DOHH2 (cell line): ENCODE data around the gene MED13L.

Experiments
- EZH2phosphoT487 ChIP-seq: fragments of 200-600 bp; sonication (generic); IDR thresholded peaks from 2 replicates; pipeline ENCODE4 v1.6.1; 2017; ENCODE audit warnings: borderline replicate concordance, mild to moderate bottlenecking, antibody characterized with exemption, low read length, moderate library complexity, mixed read lengths
- TF ChIP-seq, protein P1 (sequence below): fragments of 200-600 bp; sonication (generic); IDR thresholded peaks from one replicate; pipeline ENCODE4 v1.5.1; 2014; ENCODE audit warnings: antibody characterized with exemption, mild to moderate bottlenecking, low read depth, low read length; ENCODE audit not compliant: poor library complexity, severe bottlenecking

DNA sequence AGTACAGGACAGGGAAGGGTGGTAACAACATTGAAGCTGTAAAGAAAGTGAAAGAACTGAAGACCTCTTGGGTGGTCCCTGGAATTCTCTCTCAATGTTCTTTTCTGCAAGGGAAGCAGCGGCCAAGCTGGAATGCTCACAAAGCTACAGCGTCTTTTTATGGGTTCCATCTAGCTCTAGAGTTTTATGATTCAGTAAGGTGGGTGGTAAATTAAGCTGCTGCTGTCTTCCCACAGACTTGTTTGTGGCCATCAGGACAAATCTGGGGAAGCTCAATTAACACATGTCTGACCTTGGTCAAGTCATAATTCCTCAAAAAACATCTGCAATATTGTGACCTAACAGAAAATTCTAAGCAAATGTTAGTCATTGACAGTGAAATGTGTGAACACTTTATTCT, 139.1 kb downstream of the MED13L start:
- TF ChIP-seq, protein P1, sequence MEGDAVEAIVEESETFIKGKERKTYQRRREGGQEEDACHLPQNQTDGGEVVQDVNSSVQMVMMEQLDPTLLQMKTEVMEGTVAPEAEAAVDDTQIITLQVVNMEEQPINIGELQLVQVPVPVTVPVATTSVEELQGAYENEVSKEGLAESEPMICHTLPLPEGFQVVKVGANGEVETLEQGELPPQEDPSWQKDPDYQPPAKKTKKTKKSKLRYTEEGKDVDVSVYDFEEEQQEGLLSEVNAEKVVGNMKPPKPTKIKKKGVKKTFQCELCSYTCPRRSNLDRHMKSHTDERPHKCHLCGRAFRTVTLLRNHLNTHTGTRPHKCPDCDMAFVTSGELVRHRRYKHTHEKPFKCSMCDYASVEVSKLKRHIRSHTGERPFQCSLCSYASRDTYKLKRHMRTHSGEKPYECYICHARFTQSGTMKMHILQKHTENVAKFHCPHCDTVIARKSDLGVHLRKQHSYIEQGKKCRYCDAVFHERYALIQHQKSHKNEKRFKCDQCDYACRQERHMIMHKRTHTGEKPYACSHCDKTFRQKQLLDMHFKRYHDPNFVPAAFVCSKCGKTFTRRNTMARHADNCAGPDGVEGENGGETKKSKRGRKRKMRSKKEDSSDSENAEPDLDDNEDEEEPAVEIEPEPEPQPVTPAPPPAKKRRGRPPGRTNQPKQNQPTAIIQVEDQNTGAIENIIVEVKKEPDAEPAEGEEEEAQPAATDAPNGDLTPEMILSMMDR: no peak
- TF ChIP-seq EZH2phosphoT487: no peak
